Uterus (tissue), 4 donors: Measurements from ENCODE around the gene MOB4. TPM values are rescaled to one million over a fixed set of nuclear protein-coding genes. Genes with fewer than 3 reads are reported as not detected.
A peak's percentile ranks its signal among the peaks of the same experiment; 100 is the strongest.

Source experiments
- DNase-seq, 2 donors: peaks; one replicate each; pipeline ENCODE4 v3.0.0-alpha.2; 2019 to 2020
- H3K27ac ChIP-seq, 2 donors: fragments of 200-600 bp; sonication (generic); 1 replicate in 1 of 2; 2 replicates in 1 of 2; pipeline ENCODE4 v1.5.1; 2016 to 2018
- H3K27me3 ChIP-seq, 2 donors: fragments of 200-600 bp; sonication (generic); one replicate each; pipeline ENCODE4 v1.5.1; 2018 to 2019; ENCODE audit warnings: control low read depth in 1 of 2
- H3K36me3 ChIP-seq, 2 donors: fragments of 200-600 bp; sonication (generic); one replicate each; pipeline ENCODE4 v1.5.1; 2019; ENCODE audit warnings: control low read depth in 1 of 2
- H3K4me1 ChIP-seq, 2 donors: fragments of 200-600 bp; sonication (generic); one replicate each; pipeline ENCODE4 v1.5.1; 2018 to 2019; ENCODE audit warnings: control low read depth in 1 of 2
- H3K4me3 ChIP-seq, 2 donors: fragments of 200-600 bp; sonication (generic); 1 replicate in 1 of 2; 2 replicates in 1 of 2; pipeline ENCODE4 v1.5.1; 2018 to 2019; ENCODE audit warnings: mild to moderate bottlenecking in 1 of 2
- H3K9me3 ChIP-seq, 2 donors: fragments of 200-600 bp; sonication (generic); one replicate each; pipeline ENCODE4 v1.5.1; 2019; ENCODE audit warnings: control low read depth in 1 of 2
- POLR2A ChIP-seq, 2 donors: fragments of 450-650 bp; IDR thresholded peaks; one replicate each; pipeline ENCODE4 v1.6.1; 2016; ENCODE audit warnings: antibody characterized with exemption in 2 of 2, mild to moderate bottlenecking in 1 of 2, moderate library complexity in 1 of 2
- intact Hi-C: fragments of 100-400 bp; cut with DNase I; formaldehyde crosslinking; loops from one replicate; pipeline ENCODE4 v1.15.1; 2023; ENCODE audit warnings: low total_unique reads
- total RNA-seq, 4 donors: library from RNA; depleted of rRNA in 3 of 4; stranded (reverse); fragments of >200 nt in 3 of 4; gene quantifications; one replicate each; pipeline versions ENCODE4 v1.1.0 to v1.2.4, GENCODE V29; 2014 to 2023
- TF ChIP-seq, protein P1 (sequence below), 4 experiments: fragments of 200-600 bp in 2 of 4; fragments of 450-650 bp in 2 of 4; sonication (generic) in 2 of 4; IDR thresholded peaks; one replicate each; pipeline ENCODE4 v1.5.1; 2016 to 2019; ENCODE audit warnings: antibody characterized with exemption in 4 of 4, mild to moderate bottlenecking in 2 of 4, moderate library complexity in 1 of 4
- donor health status: DM: yes; HTN: yes; CAD: no.

MOB4 gene
- total RNA-seq, 4 donors from 2014 or later, result 23.3 to 58.6 (median 43.0) TPM

DNA sequence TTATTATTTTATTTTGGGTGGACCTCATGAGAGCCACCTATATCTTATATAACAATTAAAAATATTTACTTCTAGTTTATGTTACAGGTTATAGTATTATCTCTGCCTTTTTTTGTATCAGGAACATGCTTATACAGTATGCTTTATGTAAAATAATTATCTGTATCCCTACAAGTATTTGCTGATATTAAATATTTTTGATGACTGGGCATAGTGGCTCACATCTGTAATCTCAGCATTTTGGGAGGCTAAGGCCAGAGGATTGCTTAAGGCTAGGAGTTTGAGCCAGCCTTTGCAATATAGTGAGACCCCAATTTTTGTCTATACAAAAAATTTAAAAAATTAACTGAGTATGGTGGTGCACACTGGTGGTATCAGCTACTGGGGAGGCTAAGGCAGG, 39.6 kb downstream of the MOB4 start:
- Histone ChIP-seq H3K27me3 (no peaks in the 10 kb centered on the region), H3K9me3 (no peaks in the 10 kb centered on the region), H3K36me3 (no peaks in the 10 kb centered on the region), H3K27ac (no peak overlapping the region), H3K4me3 (no peak overlapping the region), H3K4me1 (no peaks in the 10 kb centered on the region)
- no peak for TF ChIP-seq POLR2A (IDR thresholded peaks at IDR 0.05)
- TF ChIP-seq, protein P1, sequence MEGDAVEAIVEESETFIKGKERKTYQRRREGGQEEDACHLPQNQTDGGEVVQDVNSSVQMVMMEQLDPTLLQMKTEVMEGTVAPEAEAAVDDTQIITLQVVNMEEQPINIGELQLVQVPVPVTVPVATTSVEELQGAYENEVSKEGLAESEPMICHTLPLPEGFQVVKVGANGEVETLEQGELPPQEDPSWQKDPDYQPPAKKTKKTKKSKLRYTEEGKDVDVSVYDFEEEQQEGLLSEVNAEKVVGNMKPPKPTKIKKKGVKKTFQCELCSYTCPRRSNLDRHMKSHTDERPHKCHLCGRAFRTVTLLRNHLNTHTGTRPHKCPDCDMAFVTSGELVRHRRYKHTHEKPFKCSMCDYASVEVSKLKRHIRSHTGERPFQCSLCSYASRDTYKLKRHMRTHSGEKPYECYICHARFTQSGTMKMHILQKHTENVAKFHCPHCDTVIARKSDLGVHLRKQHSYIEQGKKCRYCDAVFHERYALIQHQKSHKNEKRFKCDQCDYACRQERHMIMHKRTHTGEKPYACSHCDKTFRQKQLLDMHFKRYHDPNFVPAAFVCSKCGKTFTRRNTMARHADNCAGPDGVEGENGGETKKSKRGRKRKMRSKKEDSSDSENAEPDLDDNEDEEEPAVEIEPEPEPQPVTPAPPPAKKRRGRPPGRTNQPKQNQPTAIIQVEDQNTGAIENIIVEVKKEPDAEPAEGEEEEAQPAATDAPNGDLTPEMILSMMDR (IDR thresholded peaks at IDR 0.05), result no peak
- intact Hi-C loops, result no loop called here
- DNase-seq, result no peak

DNA sequence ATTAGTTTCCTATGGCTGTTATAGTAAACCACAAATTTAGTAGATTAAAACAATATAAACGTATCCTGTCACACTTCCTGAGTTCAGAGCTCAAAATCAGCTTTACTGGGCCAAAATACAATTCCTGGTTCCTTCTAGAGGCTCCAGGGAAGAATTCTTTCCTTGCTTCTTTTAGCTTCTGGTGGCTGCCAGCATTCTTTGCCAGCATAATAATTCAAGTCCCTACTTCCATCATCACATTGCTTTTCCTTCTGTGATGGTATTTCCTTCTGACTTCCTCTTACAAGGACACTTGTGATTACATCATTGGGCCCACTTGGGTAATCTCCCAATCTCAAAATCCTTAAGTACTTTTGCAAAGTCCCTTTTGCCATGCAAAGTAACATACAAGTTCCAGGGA, 40.6 kb downstream of the MOB4 start:
- no peaks in the 10 kb centered on the region for H3K9me3 ChIP-seq
- H3K4me1 ChIP-seq, result no peaks in the 10 kb centered on the region
- intact Hi-C loops, result no loop called here
- H3K27ac ChIP-seq, result peak overlapping the region in 1 of 2 donors; percentile 8
- H3K36me3 ChIP-seq, result no peaks in the 10 kb centered on the region
- no peak for TF ChIP-seq POLR2A (IDR thresholded peaks at IDR 0.05)
- TF ChIP-seq, protein P1 (IDR thresholded peaks at IDR 0.05), result no peak
- DNase-seq, result no peak
- H3K4me3 ChIP-seq, result no peak overlapping the region
- H3K27me3 ChIP-seq, result no peaks in the 10 kb centered on the region

DNA sequence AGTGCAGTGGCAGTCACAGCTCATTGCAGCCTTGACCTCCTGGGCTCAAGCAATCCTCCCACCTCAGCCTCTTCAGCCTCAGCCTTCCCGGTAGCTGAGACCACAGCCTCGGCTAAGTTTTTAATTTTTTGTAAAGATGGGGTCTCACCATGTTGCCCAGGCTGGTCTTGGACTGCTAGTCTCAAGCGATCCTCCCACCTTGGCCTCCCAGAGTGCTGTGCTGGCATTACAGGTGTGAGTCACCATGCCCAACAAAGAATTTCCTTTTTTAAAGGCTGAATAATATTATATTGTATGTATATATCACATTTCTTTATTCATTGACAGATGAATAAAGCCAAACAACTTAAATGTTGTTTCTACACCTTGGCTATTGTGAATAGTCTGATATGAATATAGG, 42.5 kb downstream of the MOB4 start:
- Histone ChIP-seq H3K27ac (no peak overlapping the region), H3K27me3 (no peaks in the 10 kb centered on the region), H3K4me1 (no peaks in the 10 kb centered on the region), H3K36me3 (no peaks in the 10 kb centered on the region), H3K9me3 (no peaks in the 10 kb centered on the region), H3K4me3 (no peak overlapping the region)
- no peak for TF ChIP-seq POLR2A (IDR thresholded peaks at IDR 0.05)
- TF ChIP-seq, protein P1 (IDR thresholded peaks at IDR 0.05), result no peak
- no peak for DNase-seq
- intact Hi-C loops, result no loop called here

DNA sequence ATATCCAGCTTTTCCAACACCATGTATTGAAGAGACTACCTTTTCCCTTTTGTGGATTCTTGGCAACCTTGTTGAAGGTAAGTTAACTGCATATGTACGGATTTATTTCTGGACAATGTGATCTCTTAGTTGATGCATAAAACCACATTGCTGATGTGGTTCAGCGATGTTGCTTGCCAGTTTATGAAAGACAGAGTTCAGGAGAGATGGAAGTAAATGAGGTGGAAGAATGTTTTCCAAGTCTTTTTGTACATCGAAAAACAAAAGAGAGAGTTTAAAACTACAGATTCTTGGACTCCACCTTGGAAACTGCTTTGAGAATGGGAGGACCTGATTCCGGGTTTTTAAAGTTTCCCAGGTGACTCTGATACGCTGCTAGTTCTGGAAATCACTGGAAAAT, 43.8 kb downstream of the MOB4 start:
- H3K27me3 ChIP-seq, result no peaks in the 10 kb centered on the region
- intact Hi-C loops, result no loop called here
- peaks cover 0 to 4% of the 10 kb centered on the region in 2 donors for H3K9me3 ChIP-seq
- TF ChIP-seq, protein P1 (IDR thresholded peaks at IDR 0.05), result no peak
- no peak for TF ChIP-seq POLR2A (IDR thresholded peaks at IDR 0.05)
- no peak overlapping the region for H3K4me3 ChIP-seq
- no peak for DNase-seq
- H3K4me1 ChIP-seq, result no peaks in the 10 kb centered on the region
- no peak overlapping the region for H3K27ac ChIP-seq
- no peaks in the 10 kb centered on the region for H3K36me3 ChIP-seq

DNA sequence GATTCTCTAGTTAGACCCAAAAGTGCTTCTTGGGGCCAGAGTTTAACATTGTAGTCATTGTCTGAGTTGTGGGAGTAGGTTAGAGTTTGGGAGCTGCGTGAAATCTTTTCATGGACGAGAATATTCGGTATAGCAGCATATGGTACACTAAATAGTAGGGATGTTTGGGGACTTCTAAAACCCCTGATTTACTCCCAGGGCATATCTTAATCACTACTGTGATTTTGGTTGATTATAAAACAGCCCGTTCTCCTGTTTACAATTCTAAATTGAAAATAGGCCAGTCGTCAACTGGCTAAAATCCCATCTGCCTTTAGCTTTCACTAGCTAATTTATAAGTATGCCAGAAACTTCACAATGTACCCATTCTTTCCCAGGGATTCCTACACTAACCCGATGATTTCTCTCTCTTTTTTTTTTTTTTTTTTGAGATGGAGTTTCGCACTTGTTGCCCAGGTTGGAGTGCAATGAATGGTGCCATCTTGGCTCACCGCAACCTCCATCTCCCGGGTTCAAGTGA, 44.3 kb downstream of the MOB4 start:
- no peaks in the 10 kb centered on the region for H3K27me3 ChIP-seq
- H3K36me3 ChIP-seq, result no peaks in the 10 kb centered on the region
- no peak overlapping the region for H3K27ac ChIP-seq
- intact Hi-C loops, result no loop called here
- no peaks in the 10 kb centered on the region for H3K4me1 ChIP-seq
- TF ChIP-seq, protein P1 (IDR thresholded peaks at IDR 0.05), result no peak
- no peak for TF ChIP-seq POLR2A (IDR thresholded peaks at IDR 0.05)
- H3K4me3 ChIP-seq, result no peak overlapping the region
- peaks cover 0 to 4% of the 10 kb centered on the region in 2 donors for H3K9me3 ChIP-seq
- no peak for DNase-seq
